Hepatocyte (in vitro differentiated cells): Measurements from ENCODE around the gene SLC25A38. TPM values are rescaled to one million over a fixed set of nuclear protein-coding genes. Genes with fewer than 3 reads are reported as not detected.
A peak's percentile ranks its signal among the peaks of the same experiment; 100 is the strongest.

Experiments
- DNase-seq: peaks from one replicate; pipeline ENCODE4 v3.0.0-alpha.2; 2016; ENCODE audit warnings: low spot score
- H2AFZ ChIP-seq: fragments of 200-600 bp; sonication (generic); 2 replicates; pipeline ENCODE4 v1.6.0; 2016; ENCODE audit warnings: antibody characterized with exemption, mild to moderate bottlenecking
- H3K27ac ChIP-seq: fragments of 200-600 bp; sonication (generic); 2 replicates; pipeline ENCODE4 v1.5.1; 2016; ENCODE audit warnings: mild to moderate bottlenecking
- H3K27me3 ChIP-seq: fragments of 200-600 bp; sonication (generic); 2 replicates; pipeline ENCODE4 v1.6.1; 2016
- H3K36me3 ChIP-seq: fragments of 200-600 bp; sonication (generic); replicated peaks from 2 replicates; pipeline ENCODE4 v1.5.1; 2016; ENCODE audit warnings: low read depth; ENCODE audit not compliant: insufficient read depth
- H3K4me1 ChIP-seq: fragments of 200-600 bp; sonication (generic); 2 replicates; pipeline ENCODE4 v1.5.1; 2016; ENCODE audit warnings: mild to moderate bottlenecking, moderate library complexity; ENCODE audit not compliant: insufficient read depth
- H3K4me2 ChIP-seq: fragments of 200-600 bp; sonication (generic); 2 replicates; pipeline ENCODE4 v1.6.0; 2016
- H3K4me3 ChIP-seq: fragments of 200-600 bp; sonication (generic); 2 replicates; pipeline ENCODE4 v1.5.1; 2016; ENCODE audit warnings: mild to moderate bottlenecking
- H3K79me2 ChIP-seq: fragments of 200-600 bp; sonication (generic); 2 replicates; pipeline ENCODE4 v1.6.0; 2017; ENCODE audit warnings: mild to moderate bottlenecking
- H3K9me2 ChIP-seq: fragments of 200-600 bp; sonication (generic); replicated peaks from 2 replicates; pipeline ENCODE4 v1.6.0; 2017; ENCODE audit warnings: mild to moderate bottlenecking; ENCODE audit not compliant: insufficient read depth
- H3K9me3 ChIP-seq: fragments of 200-600 bp; sonication (generic); 2 replicates; pipeline ENCODE4 v1.5.1; 2016; ENCODE audit warnings: low read depth, mild to moderate bottlenecking
- H4K20me1 ChIP-seq: fragments of 200-600 bp; sonication (generic); 2 replicates; pipeline ENCODE4 v1.6.0; 2016; ENCODE audit warnings: mild to moderate bottlenecking; ENCODE audit not compliant: insufficient read depth, poor library complexity, severe bottlenecking
- EZH2 ChIP-seq: fragments of 200-600 bp; sonication (generic); IDR thresholded peaks from 2 replicates; pipeline ENCODE4 v1.6.1; 2016; ENCODE audit warnings: antibody characterized with exemption, mild to moderate bottlenecking, borderline replicate concordance
- EZH2phosphoT487 ChIP-seq: fragments of 200-600 bp; sonication (generic); IDR thresholded peaks from one replicate; pipeline ENCODE4 v1.6.1; 2018; ENCODE audit warnings: antibody characterized with exemption, mild to moderate bottlenecking, low read depth, moderate library complexity; ENCODE audit not compliant: unreplicated experiment, severe bottlenecking
- WGBS: methylation state at CpG from one replicate; pipeline ENCODE4 v1.1.6; 2016; ENCODE audit warnings: low lambda C conversion rate; ENCODE audit errors: missing lambda C conversion rate; 5-methylcytosine and 5-hydroxymethylcytosine counted together
- polyA plus RNA-seq: library from polyadenylated mRNA; unstranded; fragments of >200 nt; fragmentation: Nextera tagmentation; extraction: Ambion mirVana; gene quantifications from 2 replicates; pipeline ENCODE4 v1.2.1, GENCODE V29; 2016
- total RNA-seq: library from RNA; depleted of rRNA; stranded (reverse); fragments of >200 nt; gene quantifications from 2 replicates; pipeline ENCODE4 v1.2.3, GENCODE V29; 2014
- TF ChIP-seq, protein P1 (sequence below): fragments of 200-600 bp; sonication (generic); IDR thresholded peaks from 2 replicates; pipeline ENCODE4 v1.5.1; 2016; ENCODE audit warnings: antibody characterized with exemption, mild to moderate bottlenecking; ENCODE audit not compliant: poor library complexity

The SLC25A38 gene
- total and polyA plus RNA-seq, 2 experiments from 2014 or later, result 35.7 to 37.2 TPM

DNA sequence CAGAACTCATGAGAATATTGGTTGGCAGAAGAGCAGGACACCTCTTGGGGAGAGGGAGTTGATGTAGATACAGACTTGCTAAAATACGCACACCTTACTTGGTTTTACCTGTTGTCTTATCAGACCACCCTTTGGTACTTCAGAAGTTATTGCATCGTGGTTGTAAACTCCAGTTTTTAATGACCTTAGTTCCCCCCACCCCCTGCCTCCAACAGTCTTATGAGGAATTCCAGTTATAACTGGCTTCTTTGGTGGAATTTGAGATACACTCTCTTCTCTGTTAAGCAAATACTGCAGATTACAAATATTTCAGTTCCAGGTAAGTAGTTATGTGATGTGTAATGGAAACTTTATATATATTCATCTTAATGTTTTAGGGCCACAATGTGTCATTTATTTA, 5.0 kb downstream of the SLC25A38 start:
- H3K79me2 ChIP-seq, result peaks cover 69% of the 10 kb centered on the region
- no peaks in the 10 kb centered on the region for H3K36me3 ChIP-seq
- no peaks in the 10 kb centered on the region for H3K27me3 ChIP-seq
- H3K9me2 ChIP-seq, result no peaks in the 10 kb centered on the region
- peaks cover 50% of the 10 kb centered on the region for H4K20me1 ChIP-seq
- WGBS, result 71% methylated on average over 2 of the region's 2 CpGs
- H3K4me1 ChIP-seq, result peaks cover 26% of the 10 kb centered on the region
- H2AFZ ChIP-seq, result no peak overlapping the region
- H3K27ac ChIP-seq, result no peak overlapping the region
- no peak for DNase-seq
- H3K9me3 ChIP-seq, result no peaks in the 10 kb centered on the region
- H3K4me2 ChIP-seq, result peak overlapping the region; percentile 25
- no peak overlapping the region for H3K4me3 ChIP-seq
- TF ChIP-seq EZH2phosphoT487, result no peak
- TF ChIP-seq, protein P1, sequence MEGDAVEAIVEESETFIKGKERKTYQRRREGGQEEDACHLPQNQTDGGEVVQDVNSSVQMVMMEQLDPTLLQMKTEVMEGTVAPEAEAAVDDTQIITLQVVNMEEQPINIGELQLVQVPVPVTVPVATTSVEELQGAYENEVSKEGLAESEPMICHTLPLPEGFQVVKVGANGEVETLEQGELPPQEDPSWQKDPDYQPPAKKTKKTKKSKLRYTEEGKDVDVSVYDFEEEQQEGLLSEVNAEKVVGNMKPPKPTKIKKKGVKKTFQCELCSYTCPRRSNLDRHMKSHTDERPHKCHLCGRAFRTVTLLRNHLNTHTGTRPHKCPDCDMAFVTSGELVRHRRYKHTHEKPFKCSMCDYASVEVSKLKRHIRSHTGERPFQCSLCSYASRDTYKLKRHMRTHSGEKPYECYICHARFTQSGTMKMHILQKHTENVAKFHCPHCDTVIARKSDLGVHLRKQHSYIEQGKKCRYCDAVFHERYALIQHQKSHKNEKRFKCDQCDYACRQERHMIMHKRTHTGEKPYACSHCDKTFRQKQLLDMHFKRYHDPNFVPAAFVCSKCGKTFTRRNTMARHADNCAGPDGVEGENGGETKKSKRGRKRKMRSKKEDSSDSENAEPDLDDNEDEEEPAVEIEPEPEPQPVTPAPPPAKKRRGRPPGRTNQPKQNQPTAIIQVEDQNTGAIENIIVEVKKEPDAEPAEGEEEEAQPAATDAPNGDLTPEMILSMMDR, result no peak

DNA sequence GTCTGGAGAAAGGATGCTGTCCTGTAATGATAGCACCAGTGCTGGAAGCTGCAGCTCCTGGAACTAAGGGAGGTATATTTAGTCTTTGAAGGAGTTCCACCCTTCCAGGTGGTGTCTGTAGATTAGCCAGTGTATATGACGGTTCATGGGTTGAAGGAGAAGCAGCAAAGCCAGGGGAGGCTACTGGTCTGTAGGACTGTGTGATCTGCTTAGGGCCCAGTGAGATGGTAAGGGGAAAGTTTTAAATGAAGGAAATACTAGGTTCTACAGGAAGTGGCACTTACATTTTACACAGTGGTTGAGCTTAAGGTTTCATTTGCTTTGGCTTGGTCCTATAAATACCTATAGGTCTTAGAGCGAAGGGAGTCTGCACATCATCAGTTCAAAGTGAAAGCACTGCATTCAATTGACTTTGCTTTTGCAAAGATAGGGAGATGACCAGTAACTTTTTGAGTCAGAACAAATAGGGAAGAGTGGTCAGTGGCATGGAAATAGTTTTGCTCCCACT, 5.6 kb downstream of the SLC25A38 start:
- peaks cover 26% of the 10 kb centered on the region for H3K4me1 ChIP-seq
- H3K27me3 ChIP-seq, result no peaks in the 10 kb centered on the region
- no peaks in the 10 kb centered on the region for H3K36me3 ChIP-seq
- H3K9me2 ChIP-seq, result no peaks in the 10 kb centered on the region
- TF ChIP-seq, protein P1, result no peak
- TF ChIP-seq EZH2 (no peak), EZH2phosphoT487 (no peak)
- no peak overlapping the region for H3K27ac ChIP-seq
- peaks cover 69% of the 10 kb centered on the region for H3K79me2 ChIP-seq
- H3K9me3 ChIP-seq, result no peaks in the 10 kb centered on the region
- 82% methylated on average over 2 of the region's 2 CpGs for WGBS
- H2AFZ ChIP-seq, result no peak overlapping the region
- H3K4me3 ChIP-seq, result no peak overlapping the region
- H3K4me2 ChIP-seq, result peak overlapping the region; percentile 25
- no peak for DNase-seq
- peaks cover 50% of the 10 kb centered on the region for H4K20me1 ChIP-seq

DNA sequence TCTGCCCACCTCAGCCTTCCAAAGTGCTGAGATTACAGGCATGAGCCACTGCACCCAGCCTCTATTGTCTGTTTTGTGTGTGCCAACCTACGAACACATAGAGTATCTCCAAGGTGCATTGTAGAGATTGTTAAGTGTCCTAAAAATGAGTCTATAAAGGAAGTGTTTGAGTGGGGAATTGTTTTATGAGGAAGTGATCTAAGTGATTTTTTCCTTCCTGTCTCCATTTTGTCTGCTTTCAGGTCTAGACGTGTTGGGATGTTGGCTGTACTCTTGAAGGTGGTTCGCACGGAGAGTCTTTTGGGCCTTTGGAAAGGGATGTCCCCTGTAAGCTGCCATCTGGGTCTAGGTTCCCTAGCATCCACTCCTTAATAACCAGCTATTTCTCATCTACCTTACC, 7.0 kb downstream of the SLC25A38 start:
- Histone ChIP-seq H3K27me3 (no peaks in the 10 kb centered on the region), H3K4me1 (peaks cover 20% of the 10 kb centered on the region), H3K9me2 (no peaks in the 10 kb centered on the region), H3K36me3 (no peaks in the 10 kb centered on the region), H3K79me2 (peaks cover 60% of the 10 kb centered on the region), H3K4me3 (no peak overlapping the region), H4K20me1 (peaks cover 42% of the 10 kb centered on the region), H3K27ac (no peak overlapping the region), H3K4me2 (no peak overlapping the region), H2AFZ (no peak overlapping the region), H3K9me3 (no peaks in the 10 kb centered on the region)
- TF ChIP-seq, protein P1, result no peak
- TF ChIP-seq EZH2 (no peak), EZH2phosphoT487 (no peak)
- no peak for DNase-seq
- WGBS, result 97% methylated on average over 4 of the region's 4 CpGs

DNA sequence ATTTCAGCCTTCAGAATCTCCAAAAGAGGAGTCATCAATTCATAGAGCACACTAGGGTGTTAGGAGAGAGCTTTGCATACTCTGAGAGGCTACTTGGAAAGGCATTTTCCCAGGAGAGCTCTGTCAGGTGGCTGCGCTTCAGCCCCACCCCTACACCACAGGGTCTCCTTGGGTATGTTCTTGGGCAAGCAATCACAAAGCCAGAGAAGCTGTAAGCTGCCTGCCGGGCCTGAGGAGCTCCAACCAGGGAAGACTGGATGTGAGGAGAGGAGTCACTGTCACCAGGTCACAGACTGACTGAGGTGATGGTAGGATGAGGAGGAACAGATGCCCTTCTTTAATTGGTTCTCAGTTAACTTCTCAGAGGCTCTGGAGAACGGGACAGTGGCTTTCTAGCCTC, 13.5 kb downstream of the SLC25A38 start:
- Histone ChIP-seq H3K4me2 (no peak overlapping the region), H2AFZ (no peak overlapping the region), H3K9me2 (no peaks in the 10 kb centered on the region), H3K27me3 (no peaks in the 10 kb centered on the region), H3K36me3 (no peaks in the 10 kb centered on the region), H3K27ac (no peak overlapping the region), H3K79me2 (no peaks in the 10 kb centered on the region), H3K4me1 (no peaks in the 10 kb centered on the region), H3K9me3 (no peaks in the 10 kb centered on the region), H3K4me3 (no peak overlapping the region), H4K20me1 (no peaks in the 10 kb centered on the region)
- WGBS, result 90% methylated on average over 3 of the region's 3 CpGs
- DNase-seq, result no peak
- TF ChIP-seq EZH2 (no peak), EZH2phosphoT487 (no peak)
- TF ChIP-seq, protein P1, result no peak
